ENCODE results near the gene KRT7. TPM values are rescaled to one million over a fixed set of nuclear protein-coding genes. Genes with fewer than 3 reads are reported as not detected.

KRT7 gene
- total and polyA plus RNA-seq, 9 of the 15 experiments (the other 6 are each of a cell fraction or from before 2014, with no cell fraction given) = 1.4 TPM; not detected in 8

DNA sequence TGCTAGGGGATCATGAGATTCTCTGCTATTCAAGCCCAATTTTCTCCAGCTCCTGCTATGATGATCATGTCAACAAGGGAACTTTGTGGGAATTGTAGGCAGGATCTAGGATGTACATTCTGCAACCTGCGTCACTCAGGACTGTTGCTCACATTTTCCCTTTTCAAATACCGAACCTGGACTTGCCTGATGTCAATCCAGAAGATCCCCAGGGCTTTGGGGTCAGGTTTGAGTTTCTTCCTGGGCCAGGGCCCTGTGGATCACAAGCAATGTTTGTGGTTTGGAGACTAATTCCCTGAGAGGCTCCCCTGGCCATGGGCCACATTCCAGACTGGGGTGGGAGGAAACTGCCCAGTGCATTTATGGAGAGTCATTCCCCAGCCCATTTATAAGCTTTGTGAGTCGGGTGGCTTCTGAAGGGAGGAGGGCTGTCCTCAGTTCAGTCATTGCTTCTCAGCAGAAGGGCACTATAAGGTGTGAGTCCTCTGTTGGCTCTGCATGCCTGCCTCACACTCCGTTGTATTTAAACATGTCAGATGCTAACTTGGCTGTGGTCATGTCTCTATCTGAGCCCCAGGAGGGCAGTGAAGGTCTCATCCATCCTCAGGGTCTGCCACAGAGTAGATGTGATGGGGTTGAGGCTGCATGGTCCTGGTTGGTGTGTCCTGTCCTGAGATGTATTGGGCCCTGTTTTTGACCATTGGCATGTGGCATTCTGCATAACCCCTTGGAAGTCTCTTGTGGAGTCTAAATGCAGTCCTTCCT, 47.9 kb downstream of the KRT7 start (continued):
- TF ChIP-seq ESRRA (IDR thresholded peaks at IDR 0.05; ENCODE audit: borderline replicate concordance, low read depth) (no peak), ZNF174 (CRISPR knock-in tag; IDR thresholded peaks at IDR 0.05) (no peak), ZNF584 (CRISPR knock-in tag; IDR thresholded peaks at IDR 0.05; ENCODE audit: low read depth) (no peak), ZBTB7A (IDR thresholded peaks at IDR 0.05; ENCODE audit: borderline replicate concordance, control insufficient read depth, low read depth, low read length) (no peak), ZNF41 (CRISPR knock-in tag; conservative IDR thresholded peaks at IDR 0.05) (no peak), ZNF76 (CRISPR knock-in tag; IDR thresholded peaks at IDR 0.05; ENCODE audit: borderline replicate concordance) (0 out of 2 replicates have a peak, but pooled peaks have one; percentile 38)
- TF ChIP-seq, protein P1, sequence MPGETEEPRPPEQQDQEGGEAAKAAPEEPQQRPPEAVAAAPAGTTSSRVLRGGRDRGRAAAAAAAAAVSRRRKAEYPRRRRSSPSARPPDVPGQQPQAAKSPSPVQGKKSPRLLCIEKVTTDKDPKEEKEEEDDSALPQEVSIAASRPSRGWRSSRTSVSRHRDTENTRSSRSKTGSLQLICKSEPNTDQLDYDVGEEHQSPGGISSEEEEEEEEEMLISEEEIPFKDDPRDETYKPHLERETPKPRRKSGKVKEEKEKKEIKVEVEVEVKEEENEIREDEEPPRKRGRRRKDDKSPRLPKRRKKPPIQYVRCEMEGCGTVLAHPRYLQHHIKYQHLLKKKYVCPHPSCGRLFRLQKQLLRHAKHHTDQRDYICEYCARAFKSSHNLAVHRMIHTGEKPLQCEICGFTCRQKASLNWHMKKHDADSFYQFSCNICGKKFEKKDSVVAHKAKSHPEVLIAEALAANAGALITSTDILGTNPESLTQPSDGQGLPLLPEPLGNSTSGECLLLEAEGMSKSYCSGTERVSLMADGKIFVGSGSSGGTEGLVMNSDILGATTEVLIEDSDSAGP (CRISPR knock-in tag; IDR thresholded peaks at IDR 0.05) = no peak

DNA sequence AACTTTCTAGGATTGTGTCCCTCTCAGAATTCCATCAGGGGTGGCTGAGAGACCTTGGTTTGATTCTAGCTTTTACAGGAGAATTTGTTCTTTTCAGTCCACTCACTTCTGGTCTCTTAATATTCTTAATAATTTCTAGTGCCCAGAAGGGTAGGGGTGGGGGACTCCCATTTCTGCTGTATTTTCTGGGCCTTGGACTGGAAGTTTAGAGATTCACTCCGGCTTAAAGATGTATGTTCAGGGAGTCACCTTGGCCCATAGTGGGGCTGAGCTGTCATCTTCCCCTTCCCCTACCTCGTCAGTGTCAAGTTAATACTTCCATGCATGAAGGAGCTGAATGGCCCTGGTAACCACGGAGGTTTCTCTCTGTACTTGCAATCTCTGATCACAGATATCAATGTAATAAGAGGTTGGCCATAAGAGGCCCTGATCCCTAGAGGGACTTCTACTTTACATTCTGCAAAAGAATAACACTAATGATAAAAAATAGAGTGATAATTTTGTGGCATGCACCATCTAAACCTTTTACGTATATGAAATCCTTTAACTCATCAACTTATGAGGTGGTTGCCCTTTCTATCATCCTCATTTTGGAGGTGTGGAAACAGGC, 51.6 kb downstream of the KRT7 start:
- Histone ChIP-seq H3K9me1 (ENCODE audit: control insufficient read depth, insufficient read depth, low read length) (no peaks in the 10 kb centered on the region), H3K9ac (ENCODE audit: insufficient read depth in 1 of 2, low read depth in 2 of 2, low read length in 2 of 2) (no peak overlapping the region), H3K4me2 (ENCODE audit: insufficient read depth, low read length) (no peak overlapping the region), H3K4me1 (replicated peaks in 1 of 2; ENCODE audit: control insufficient read depth in 2 of 2, insufficient read depth in 2 of 2, low read length in 2 of 2) (peaks cover 0 to 17% of the 10 kb centered on the region in 2 experiments; a peak in 3 of 5 replicates), H3K36me3 (ENCODE audit: control insufficient read depth, insufficient read depth, low read length) (no peaks in the 10 kb centered on the region), H3K27ac (ENCODE audit: extremely low read depth, low read depth, low read length) (no peak overlapping the region), H3K27me3 (ENCODE audit: control insufficient read depth in 2 of 2, insufficient read depth in 2 of 2, low read length in 2 of 2) (peaks cover 0 to 16% of the 10 kb centered on the region in 2 experiments; a peak in 2 of 5 replicates), H3K4me3 (no peak overlapping the region), H4K20me1 (replicated peaks; ENCODE audit: control insufficient read depth, insufficient read depth, low read length) (no peaks in the 10 kb centered on the region), H3K9me3 (replicated peaks; ENCODE audit: control insufficient read depth, insufficient read depth, low read depth, low read length) (no peaks in the 10 kb centered on the region), H2AFZ (ENCODE audit: low read depth, low read length) (no peak overlapping the region), H3K79me2 (ENCODE audit: control insufficient read depth, insufficient read depth, low read length) (no peaks in the 10 kb centered on the region)
- WGBS (ENCODE audit: insufficient coverage, low coverage, missing lambda C conversion rate) = 2% methylated on average over 4 of the region's 4 CpGs
- ChIA-PET CTCF (ENCODE audit: low intra/inter-chr PET ratio) (interaction anchor here (0.7 kb wide), 1 partner anchor 97 kb away, joined by 4 read pairs; no protein-coding TSS in a partner anchor), POLR2A (interaction anchor here (0.6 to 1.0 kb wide), 2 partner anchors 78 to 111 kb away, joined by 3 read pairs; no protein-coding TSS in a partner anchor)
- BruUV-seq (replicated peaks) = no TSS peak
- in situ Hi-C loops (cut with MboI) = no loop called here
- no peak for FAIRE-seq
- ATAC-seq = no peak
- intact Hi-C loops (cut with micrococcal nuclease) = no loop called here
- no peak for DNase-seq (ENCODE audit: extremely low read depth in 1 of 4, low spot score in 3 of 4)

Measured in K562 (cell line).